Liver (tissue), 9 donors: ENCODE data around the gene TMEM255A. TPM values are rescaled to one million over a fixed set of nuclear protein-coding genes. Genes with fewer than 3 reads are reported as not detected.

Source experiments
- DNase-seq: peaks from one replicate; pipeline ENCODE4 v3.0.0-alpha.2; 2017; ENCODE audit warnings: low spot score
- H3K27ac ChIP-seq, 2 donors: one replicate each; pipeline ENCODE4 v1.7.0; 2013; ENCODE audit warnings: inconsistent platforms in 2 of 2, low read length in 2 of 2, control low read depth in 1 of 2, low read depth in 1 of 2, mild to moderate bottlenecking in 1 of 2
- H3K27me3 ChIP-seq, 4 donors: one replicate each; pipeline versions ENCODE4 v1.6.1 to v1.7.0; 2013; ENCODE audit warnings: low read length in 3 of 4, inconsistent platforms in 1 of 4, mild to moderate bottlenecking in 1 of 4, moderate library complexity in 1 of 4; ENCODE audit not compliant: control insufficient read depth in 4 of 4, insufficient read depth in 4 of 4
- H3K36me3 ChIP-seq, 4 donors: one replicate each; pipeline versions ENCODE4 v1.6.1 to v1.7.0; 2013; ENCODE audit warnings: low read length in 3 of 4, mild to moderate bottlenecking in 3 of 4, low read depth in 1 of 4, moderate library complexity in 1 of 4; ENCODE audit not compliant: control insufficient read depth in 4 of 4, insufficient read depth in 3 of 4
- H3K4me1 ChIP-seq, 4 donors: one replicate each; pipeline versions ENCODE4 v1.6.1 to v1.7.0; 2013; ENCODE audit warnings: low read length in 3 of 4, mild to moderate bottlenecking in 3 of 4, moderate library complexity in 1 of 4; ENCODE audit not compliant: control insufficient read depth in 4 of 4, insufficient read depth in 4 of 4
- H3K4me3 ChIP-seq, 3 donors: one replicate each; pipeline versions ENCODE4 v1.6.1 to v1.7.0; 2013; ENCODE audit warnings: low read length in 3 of 3, control low read depth in 1 of 3, low read depth in 1 of 3, mild to moderate bottlenecking in 1 of 3
- H3K9ac ChIP-seq, 2 donors: one replicate each; pipeline ENCODE4 v1.7.0; 2013; ENCODE audit warnings: low read length in 2 of 2, mild to moderate bottlenecking in 2 of 2, moderate library complexity in 2 of 2, control low read depth in 1 of 2, low read depth in 1 of 2
- H3K9me3 ChIP-seq, 4 donors: one replicate each; pipeline versions ENCODE4 v1.6.1 to v1.7.0; 2013; ENCODE audit warnings: low read length in 3 of 4; ENCODE audit not compliant: control insufficient read depth in 4 of 4
- ATF3 ChIP-seq: IDR thresholded peaks from 2 replicates; pipeline ENCODE4 v1.6.1; 2016; ENCODE audit warnings: antibody characterized with exemption
- CTCF ChIP-seq: fragments of 150-350 bp; IDR thresholded peaks from 2 replicates; pipeline ENCODE4 v1.5.1; 2017; ENCODE audit warnings: improper control_type of control experiment, low read depth, low read length; ENCODE audit not compliant: missing input control
- EGR1 ChIP-seq, 2 donors: IDR thresholded peaks; 2 replicates each; pipeline ENCODE4 v1.6.1; 2016 to 2018; ENCODE audit warnings: antibody characterized with exemption in 2 of 2, low read depth in 2 of 2
- FOXA1 ChIP-seq: IDR thresholded peaks from 2 replicates; pipeline ENCODE4 v1.6.1; 2016; ENCODE audit warnings: antibody characterized with exemption
- FOXA2 ChIP-seq: IDR thresholded peaks from 2 replicates; pipeline ENCODE4 v1.6.1; 2016; ENCODE audit warnings: antibody characterized with exemption
- GABPA ChIP-seq, 2 donors: IDR thresholded peaks in 1 of 2; conservative IDR thresholded peaks in 1 of 2; 2 replicates each; pipeline ENCODE4 v1.6.1; 2016; ENCODE audit warnings: antibody characterized with exemption in 2 of 2, mild to moderate bottlenecking in 1 of 2, moderate library complexity in 1 of 2
- HNF4A ChIP-seq, 2 donors: conservative IDR thresholded peaks; 2 replicates each; pipeline ENCODE4 v1.6.1; 2016; ENCODE audit warnings: antibody characterized with exemption in 2 of 2, mild to moderate bottlenecking in 2 of 2
- HNF4G ChIP-seq: IDR thresholded peaks from 2 replicates; pipeline ENCODE4 v1.6.1; 2016; ENCODE audit warnings: antibody characterized with exemption
- JUND ChIP-seq, 2 donors: IDR thresholded peaks; 2 replicates each; pipeline ENCODE4 v1.6.1; 2016; ENCODE audit warnings: antibody characterized with exemption in 2 of 2
- MAX ChIP-seq: IDR thresholded peaks from 2 replicates; pipeline ENCODE4 v1.6.1; 2016; ENCODE audit warnings: antibody characterized with exemption
- NR2F2 ChIP-seq: IDR thresholded peaks from 2 replicates; pipeline ENCODE4 v1.6.1; 2016; ENCODE audit warnings: antibody characterized with exemption
- RAD21 ChIP-seq, 2 donors: IDR thresholded peaks; 2 replicates each; pipeline ENCODE4 v1.6.1; 2016; ENCODE audit warnings: antibody characterized with exemption in 2 of 2, mild to moderate bottlenecking in 2 of 2
- REST ChIP-seq: IDR thresholded peaks from 2 replicates; pipeline ENCODE4 v1.6.1; 2016; ENCODE audit warnings: antibody characterized with exemption, mild to moderate bottlenecking
- RXRA ChIP-seq, 2 donors: IDR thresholded peaks; 2 replicates each; pipeline ENCODE4 v1.6.1; 2017 to 2018; ENCODE audit warnings: antibody characterized with exemption in 2 of 2, mild to moderate bottlenecking in 1 of 2
- SP1 ChIP-seq: IDR thresholded peaks from 2 replicates; pipeline ENCODE4 v1.6.1; 2018; ENCODE audit warnings: antibody characterized with exemption, mild to moderate bottlenecking
- TAF1 ChIP-seq: conservative IDR thresholded peaks from 2 replicates; pipeline ENCODE4 v1.6.1; 2016; ENCODE audit warnings: antibody characterized with exemption, mild to moderate bottlenecking
- YY1 ChIP-seq: IDR thresholded peaks from 2 replicates; pipeline ENCODE4 v1.6.1; 2016; ENCODE audit warnings: antibody characterized with exemption, mild to moderate bottlenecking
- ZBTB33 ChIP-seq: IDR thresholded peaks from 2 replicates; pipeline ENCODE4 v1.6.1; 2016; ENCODE audit warnings: antibody characterized with exemption
- WGBS: extraction: QIAGEN DNeasy Blood & Tissue Kit; methylation state at CpG from one replicate; pipeline ENCODE4 v1.1.7; 2013; 5-methylcytosine and 5-hydroxymethylcytosine counted together
- polyA plus RNA-seq, 2 donors: library from polyadenylated mRNA; stranded (reverse) in 1 of 2; unstranded in 1 of 2; fragments of 200-250 nt in 1 of 2; fragments of >200 nt in 1 of 2; fragmentation: Nextera tagmentation in 1 of 2; extraction: Ambion mirVana in 1 of 2; gene quantifications; one replicate each; pipeline versions ENCODE4 v1.2.1 to v1.2.3, GENCODE V29; 2013 to 2015
- total RNA-seq, 2 donors: library from RNA; depleted of rRNA; stranded (reverse); fragments of >200 nt; gene quantifications; one replicate each; pipeline ENCODE4 v1.2.3, GENCODE V29; 2014
- donor health status: healthy.
- donor health status: healthy.
- donor health status: healthy.
- donor health status: healthy.
- donor health status: healthy.

TMEM255A gene
- total and polyA plus RNA-seq, 4 donors = 0.08 TPM; not detected in 3

- Histone ChIP-seq H3K36me3 (peaks cover 0 to 11% (median 6%) of the 10 kb centered on the region in 4 donors), H3K4me3 (peak overlapping the region; percentile 83 to 89 (median 85)), H3K27ac (peak overlapping the region; percentile 88 to 92), H3K9me3 (no peaks in the 10 kb centered on the region), H3K9ac (peak overlapping the region; percentile 50 to 69), H3K27me3 (no peaks in the 10 kb centered on the region), H3K4me1 (peaks cover 0 to 3% (median 0%) of the 10 kb centered on the region in 4 donors)
- WGBS = under 1% methylated on average over 28 of the region's 28 CpGs
- DNase-seq = peak; percentile 58
- TF ChIP-seq ATF3 (no peak), HNF4G (peak; percentile 27), CTCF (no peak), MAX (peak; percentile 13), SP1 (no peak), FOXA1 (no peak), HNF4A (conservative IDR thresholded peaks at IDR 0.05) (peak; percentile 43 to 44), YY1 (peak; percentile 21)
These were observed 59.7 kb downstream of the TMEM255A start for GRCh38 chrX:120251471-120252011.

GRCh38 chrX:120250522-120251271 is 60.6 kb downstream of the TMEM255A start, which contains the start of gene ZBTB33:
ZBTB33 (plus strand) TSS chrX:120250812; CDS start chrX:120253416, 2,604 bp downstream.
- H3K27ac ChIP-seq = peak within 1 kb of the TSS; percentile 88 to 92
- peaks cover 0 to 3% (median 0%) of the 10 kb centered on the region in 4 donors for H3K4me1 ChIP-seq
- no peaks in the 10 kb centered on the region for H3K27me3 ChIP-seq
- DNase-seq = peak; percentile 84
- peak within 1 kb of the TSS; percentile 83 to 89 (median 85) for H3K4me3 ChIP-seq
- WGBS = under 1% methylated on average over 75 of the region's 75 CpGs
- peaks cover 0 to 11% (median 6%) of the 10 kb centered on the region in 4 donors for H3K36me3 ChIP-seq
- H3K9ac ChIP-seq = peak within 1 kb of the TSS; percentile 50 to 69
- H3K9me3 ChIP-seq = no peaks in the 10 kb centered on the region
- TF ChIP-seq HNF4A (conservative IDR thresholded peaks at IDR 0.05) (peak in 1 of 2 donors; percentile 10), TAF1 (peak; percentile 29), REST (peak; percentile 32), HNF4G (peak; percentile 46), JUND (IDR thresholded peaks at IDR 0.05) (no peak), FOXA2 (no peak), MAX (no peak), GABPA (IDR thresholded peaks at IDR 0.05 in 1 of 2, conservative IDR thresholded peaks at IDR 0.05 in 1 of 2) (peak in 1 of 2 donors; percentile 45), ATF3 (no peak), RAD21 (IDR thresholded peaks at IDR 0.05) (peak; percentile 24 to 71), EGR1 (IDR thresholded peaks at IDR 0.05; ENCODE audit: low read depth in 2 of 2) (peak; percentile 60 to 71), FOXA1 (no peak), CTCF (peak; percentile 51), YY1 (peak; percentile 41), SP1 (peak; percentile 34), RXRA (IDR thresholded peaks at IDR 0.05) (peak in 1 of 2 donors; percentile 21), ZBTB33 (peak; percentile 12), NR2F2 (no peak)
